Activated naive CD4-positive, alpha-beta T cell treated with anti-CD3 and anti-CD28 coated beads, Interleukin-2, amount 50 U/mL, for 16 hours (primary cell): Measurements from ENCODE around the gene NPTN.
"Not testable (repeated sequence)": the region's sequence is repeated elsewhere in the genome, so short reads cannot be mapped to it uniquely, and the experiment has no call there.

ENCODE experiments used
- DNase-seq: peaks from one replicate; pipeline ENCODE4 v3.0.0-alpha.2; 2020

The NPTN gene

GRCh38 chr15:73633111-73633990 lies at the start of gene NPTN:
TSS of gene NPTN (minus strand) at chr15:73633389. CDS start at chr15:73633215, 174 bp downstream.
- peak; percentile 99 for DNase-seq

- no peak for DNase-seq
These were observed 49.5 kb upstream of the NPTN start for GRCh38 chr15:73682600-73683090.

GRCh38 chr15:73681856-73682599 lies 48.8 kb upstream of the NPTN start:
- DNase-seq: no peak

GRCh38 chr15:73681063-73681462 lies 47.9 kb upstream of the NPTN start:
- no peak for DNase-seq

- DNase-seq: no peak
These were observed 47.4 kb upstream of the NPTN start for GRCh38 chr15:73680549-73680948.

GRCh38 chr15:73679964-73680363 lies 46.8 kb upstream of the NPTN start:
- DNase-seq: no peak

- no peak for DNase-seq
These were observed 46.0 kb upstream of the NPTN start for GRCh38 chr15:73679180-73679579.

- DNase-seq: no peak
These were observed 45.3 kb upstream of the NPTN start for GRCh38 chr15:73678498-73678897.

- DNase-seq: no peak
These were observed 44.5 kb upstream of the NPTN start for GRCh38 chr15:73677733-73678132.

GRCh38 chr15:73677146-73677607 lies 44.0 kb upstream of the NPTN start:
- peak; percentile 49 for DNase-seq

- DNase-seq: no peak
These were observed 41.4 kb upstream of the NPTN start for GRCh38 chr15:73674587-73674986.

- no peak for DNase-seq
These were observed 27.3 kb upstream of the NPTN start for GRCh38 chr15:73660455-73660854.

GRCh38 chr15:73658645-73659044 lies 25.5 kb upstream of the NPTN start:
- DNase-seq: no peak

GRCh38 chr15:73655724-73656123 lies 22.5 kb upstream of the NPTN start:
- no peak for DNase-seq

- no peak for DNase-seq
These were observed 21.5 kb upstream of the NPTN start for GRCh38 chr15:73654659-73655058.

GRCh38 chr15:73650416-73651126 lies 17.4 kb upstream of the NPTN start:
- DNase-seq: no peak

GRCh38 chr15:73648014-73648295 lies 14.8 kb upstream of the NPTN start:
- no peak for DNase-seq

GRCh38 chr15:73647259-73648013 lies 14.2 kb upstream of the NPTN start:
- DNase-seq: no peak

GRCh38 chr15:73639464-73639863 lies 6.3 kb upstream of the NPTN start:
- DNase-seq: not testable (repeated sequence)

- no peak for DNase-seq
These were observed 4.3 kb upstream of the NPTN start for GRCh38 chr15:73637527-73637926.

- DNase-seq: no peak
These were observed 854 bp upstream of the NPTN start for GRCh38 chr15:73633991-73634495.

GRCh38 chr15:73632670-73633058 lies 525 bp downstream of the NPTN start:
- no peak for DNase-seq
